GM12872 (cell line): ENCODE measurements around the gene PDZRN3.

Source experiments
- TF ChIP-seq, protein P1 (sequence below): IDR thresholded peaks from 3 replicates; pipeline ENCODE4 v1.5.1; 2011; ENCODE audit warnings: low read depth, mild to moderate bottlenecking, low read length, moderate library complexity; ENCODE audit not compliant: insufficient read depth

Gene PDZRN3

DNA sequence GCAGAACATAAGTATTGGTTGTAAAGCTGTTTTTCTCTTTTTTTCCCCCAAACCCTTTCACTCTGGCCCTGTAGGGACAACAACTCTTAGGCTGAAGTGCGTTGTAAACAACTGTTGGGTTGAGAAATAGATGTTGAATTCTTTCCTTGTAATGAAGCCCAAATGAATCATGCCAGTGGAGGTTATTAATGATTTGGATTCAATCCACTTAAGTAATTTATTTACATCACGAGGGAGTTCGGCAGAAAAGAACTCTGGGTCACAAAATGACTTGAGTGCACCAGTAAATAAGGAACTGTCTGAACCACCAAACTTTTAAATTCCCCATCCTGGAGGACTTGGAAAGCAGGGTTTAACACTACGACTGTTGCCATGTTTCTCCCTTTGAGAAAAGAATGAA is 218.9 kb downstream of the PDZRN3 start:
- TF ChIP-seq, protein P1, sequence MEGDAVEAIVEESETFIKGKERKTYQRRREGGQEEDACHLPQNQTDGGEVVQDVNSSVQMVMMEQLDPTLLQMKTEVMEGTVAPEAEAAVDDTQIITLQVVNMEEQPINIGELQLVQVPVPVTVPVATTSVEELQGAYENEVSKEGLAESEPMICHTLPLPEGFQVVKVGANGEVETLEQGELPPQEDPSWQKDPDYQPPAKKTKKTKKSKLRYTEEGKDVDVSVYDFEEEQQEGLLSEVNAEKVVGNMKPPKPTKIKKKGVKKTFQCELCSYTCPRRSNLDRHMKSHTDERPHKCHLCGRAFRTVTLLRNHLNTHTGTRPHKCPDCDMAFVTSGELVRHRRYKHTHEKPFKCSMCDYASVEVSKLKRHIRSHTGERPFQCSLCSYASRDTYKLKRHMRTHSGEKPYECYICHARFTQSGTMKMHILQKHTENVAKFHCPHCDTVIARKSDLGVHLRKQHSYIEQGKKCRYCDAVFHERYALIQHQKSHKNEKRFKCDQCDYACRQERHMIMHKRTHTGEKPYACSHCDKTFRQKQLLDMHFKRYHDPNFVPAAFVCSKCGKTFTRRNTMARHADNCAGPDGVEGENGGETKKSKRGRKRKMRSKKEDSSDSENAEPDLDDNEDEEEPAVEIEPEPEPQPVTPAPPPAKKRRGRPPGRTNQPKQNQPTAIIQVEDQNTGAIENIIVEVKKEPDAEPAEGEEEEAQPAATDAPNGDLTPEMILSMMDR = no peak

DNA sequence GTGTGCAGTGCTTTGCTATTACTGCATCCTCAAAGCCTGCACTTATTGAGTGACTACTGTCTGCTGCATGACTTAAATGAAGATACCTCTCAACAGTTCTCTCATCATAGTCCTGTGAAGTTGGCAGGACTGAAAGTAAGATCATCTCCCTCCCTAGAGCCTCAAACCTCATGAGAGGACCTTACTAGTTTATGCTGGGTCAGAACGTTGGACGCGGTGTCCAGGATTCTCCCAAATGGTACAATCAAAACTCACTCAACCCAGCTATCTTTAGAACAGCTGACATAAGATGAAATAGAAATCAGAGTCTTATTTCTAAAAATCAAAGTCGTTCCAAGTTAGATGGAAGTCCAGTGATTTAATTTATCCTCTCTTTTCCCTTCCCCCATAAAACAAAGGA is 219.7 kb downstream of the PDZRN3 start:
- TF ChIP-seq, protein P1 = no peak

DNA sequence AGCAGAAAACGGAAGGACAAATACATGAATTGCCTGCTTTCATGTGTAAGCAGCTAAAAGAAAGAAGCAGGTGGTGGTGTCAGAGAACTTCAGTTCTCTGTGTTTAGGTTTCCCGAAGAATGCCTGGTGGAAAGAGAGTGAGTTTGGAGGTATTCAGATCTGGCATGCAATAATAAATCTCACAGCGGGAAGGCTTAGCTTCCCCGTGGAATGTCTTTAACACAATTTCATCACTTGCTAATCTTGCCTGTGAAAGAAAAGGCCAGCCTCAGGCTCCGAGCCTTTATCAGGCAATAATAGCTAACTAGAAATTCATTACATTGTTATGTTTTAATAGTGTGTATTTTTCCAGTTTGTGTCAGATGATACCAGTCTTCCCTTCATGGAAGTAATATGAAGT is 220.3 kb downstream of the PDZRN3 start:
- TF ChIP-seq, protein P1 = no peak

DNA sequence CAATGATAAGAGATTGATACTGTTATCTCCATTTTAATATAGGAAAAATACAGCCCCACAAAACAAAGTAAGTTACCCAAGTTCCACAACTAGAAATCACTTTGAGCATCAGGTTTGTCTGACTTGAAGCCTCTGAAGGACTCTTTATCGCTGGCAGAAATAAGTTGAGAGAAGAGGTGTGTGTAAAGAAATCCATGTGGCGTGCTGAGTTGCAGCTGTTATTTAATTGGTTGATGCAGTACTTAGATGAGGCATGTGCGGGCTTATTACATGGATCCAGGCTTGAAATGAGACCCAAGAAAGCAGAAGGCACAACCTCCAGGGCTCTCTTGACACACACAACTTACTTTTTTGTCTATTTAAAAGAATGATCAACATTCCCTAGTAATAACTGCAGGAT is 221.3 kb downstream of the PDZRN3 start:
- TF ChIP-seq, protein P1 = no peak

DNA sequence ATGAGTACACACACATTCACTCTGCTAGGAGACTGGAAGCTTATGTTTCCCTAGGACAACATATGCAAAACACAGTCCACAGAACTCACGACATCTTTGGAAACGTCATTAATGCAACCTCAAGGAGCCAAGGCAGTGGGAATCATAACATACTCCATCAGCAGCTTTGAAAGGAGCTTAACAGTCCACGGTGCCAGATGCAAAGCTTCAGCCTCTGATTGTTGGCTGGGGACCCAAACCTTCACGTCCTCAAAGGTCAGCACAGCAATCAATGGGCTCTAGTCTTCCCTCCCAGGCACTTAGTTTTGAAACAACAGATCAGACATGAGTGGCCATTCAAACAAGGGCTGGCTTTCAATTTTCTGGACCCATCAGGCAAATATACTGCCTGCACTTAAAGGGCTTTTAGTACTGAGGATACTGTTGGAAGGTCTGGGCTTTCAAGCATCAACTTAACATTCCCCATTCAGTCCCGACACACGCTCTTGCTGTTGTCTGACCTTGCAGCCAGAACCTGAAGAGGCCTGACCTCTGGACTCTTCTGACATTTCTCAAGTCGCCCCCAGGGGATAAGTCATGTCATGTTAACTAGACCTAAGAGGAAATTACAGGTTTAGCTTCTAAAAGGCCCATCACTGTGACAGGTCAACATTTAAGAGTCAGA is 223.0 kb downstream of the PDZRN3 start:
- TF ChIP-seq, protein P1 = no peak

DNA sequence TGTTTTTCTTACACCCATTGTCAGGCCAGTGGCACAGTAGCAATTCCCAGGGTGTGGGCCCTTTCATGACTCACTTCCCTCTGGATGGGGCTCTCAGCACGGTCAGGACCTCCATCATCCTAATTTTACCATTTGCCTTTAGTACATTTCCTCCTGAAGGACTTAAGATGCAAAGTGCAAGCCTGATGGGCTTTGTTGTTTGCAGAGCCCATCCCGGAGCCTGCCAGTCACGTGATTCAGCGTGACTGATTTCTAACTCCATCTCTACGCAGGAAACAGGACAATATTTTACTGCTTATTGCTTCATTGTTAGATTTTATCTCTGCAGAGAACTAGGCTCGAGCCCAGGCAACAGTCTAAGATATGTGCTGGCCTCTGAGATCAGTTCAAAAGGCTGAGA is 223.7 kb downstream of the PDZRN3 start:
- TF ChIP-seq, protein P1 = no peak

DNA sequence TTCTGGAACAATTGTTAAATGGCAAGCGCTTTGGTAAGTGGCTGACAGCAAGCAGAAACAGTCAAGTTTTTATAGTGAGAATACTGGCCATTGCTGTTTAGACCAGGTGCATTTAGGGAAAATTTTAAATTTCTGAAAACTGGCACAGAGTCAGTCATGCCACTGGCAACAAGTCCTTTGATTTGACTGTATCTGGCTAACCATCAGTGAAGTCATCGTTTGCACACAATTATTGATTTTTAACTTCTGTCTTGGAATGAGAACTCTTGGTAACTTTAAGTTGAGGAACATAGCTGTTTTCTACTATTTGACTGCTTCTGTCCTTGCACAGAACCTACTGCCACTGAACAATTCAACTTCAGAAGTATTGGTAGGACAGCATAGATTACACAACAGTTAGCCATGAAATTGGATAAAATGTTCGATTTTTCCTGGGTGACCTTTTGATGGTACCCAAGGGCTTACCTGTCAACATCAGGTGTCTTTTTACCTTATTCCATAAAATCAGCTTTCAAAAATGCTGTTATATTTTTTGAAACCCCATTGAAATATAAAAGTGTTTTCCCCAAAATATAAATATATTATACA is 225.0 kb downstream of the PDZRN3 start:
- TF ChIP-seq, protein P1 = no peak
